SU-DHL-6 (cell line): ENCODE results near the gene TNNT2.

Experiments
- H2AFZ ChIP-seq: fragments of 200-600 bp; sonication (generic); 2 replicates; pipeline ENCODE4 v1.6.1; 2014; ENCODE audit warnings: low read depth, mild to moderate bottlenecking, moderate library complexity, mixed read lengths, antibody characterized with exemption, low read length; ENCODE audit not compliant: severe bottlenecking
- H3F3A ChIP-seq: fragments of 200-600 bp; shearing (Covaris generic); 2 replicates; pipeline ENCODE4 v1.6.0; 2016; ENCODE audit warnings: antibody characterized with exemption, mild to moderate bottlenecking; ENCODE audit not compliant: insufficient read depth
- H3K27ac ChIP-seq: fragments of 200-600 bp; sonication (generic); 2 replicates; pipeline ENCODE4 v1.5.1; 2016; ENCODE audit warnings: low read depth, mild to moderate bottlenecking, low read length, moderate library complexity, mixed read lengths
- H3K27me3 ChIP-seq: fragments of 200-600 bp; sonication (generic), shearing (Covaris generic); 2 replicates; pipeline ENCODE4 v1.6.0; 2014; ENCODE audit warnings: mild to moderate bottlenecking, low read length
- H3K36me3 ChIP-seq: fragments of 200-600 bp; sonication (generic); 2 replicates; pipeline ENCODE4 v1.6.1; 2014; ENCODE audit warnings: mild to moderate bottlenecking, low read length, mixed read lengths
- H3K4me2 ChIP-seq: fragments of 300-600, 200-600 bp; shearing (Covaris generic), sonication (generic); 2 replicates; pipeline ENCODE4 v1.6.0; 2014; ENCODE audit warnings: low read length, low read depth, mild to moderate bottlenecking; ENCODE audit not compliant: poor library complexity, severe bottlenecking
- H3K4me3 ChIP-seq: fragments of 200-600 bp; sonication (generic); 2 replicates; pipeline ENCODE4 v1.5.1; 2014; ENCODE audit warnings: antibody characterized with exemption, low read length, mild to moderate bottlenecking, mixed read lengths; ENCODE audit not compliant: insufficient read depth, poor library complexity, severe bottlenecking
- H3K79me2 ChIP-seq: fragments of 200-600 bp; sonication (generic); 2 replicates; pipeline ENCODE4 v1.6.1; 2014; ENCODE audit warnings: mild to moderate bottlenecking, low read length, moderate library complexity; ENCODE audit not compliant: insufficient read depth
- H3K9ac ChIP-seq: fragments of 200-600 bp; sonication (generic); 2 replicates; pipeline ENCODE4 v1.7.0; 2014; ENCODE audit warnings: mild to moderate bottlenecking, low read length
- H3K9me2 ChIP-seq: fragments of 200-600 bp; sonication (generic); replicated peaks from 2 replicates; pipeline ENCODE4 v1.6.1; 2014; ENCODE audit warnings: low read length; ENCODE audit not compliant: insufficient read depth
- H3K9me3 ChIP-seq: fragments of 200-600 bp; sonication (generic); 2 replicates; pipeline ENCODE4 v1.6.1; 2014; ENCODE audit warnings: low read length, mixed read lengths; ENCODE audit not compliant: insufficient read depth
- H4K20me1 ChIP-seq: fragments of 200-600 bp; sonication (generic); 2 replicates; pipeline ENCODE4 v1.6.1; 2014; ENCODE audit warnings: low read depth, mild to moderate bottlenecking, antibody characterized with exemption, low read length, moderate library complexity, mixed read lengths
- CTCF ChIP-seq: fragments of 200-600 bp; sonication (generic); IDR thresholded peaks from one replicate; pipeline ENCODE4 v1.5.1; 2017; ENCODE audit warnings: antibody characterized with exemption, mild to moderate bottlenecking, low read length, moderate library complexity; ENCODE audit not compliant: insufficient read depth, poor library complexity, severe bottlenecking
- EZH2phosphoT487 ChIP-seq: fragments of 200-600 bp; sonication (generic), shearing (Covaris generic); conservative IDR thresholded peaks from 2 replicates; pipeline ENCODE4 v1.6.1; 2018; ENCODE audit warnings: mild to moderate bottlenecking, antibody characterized with exemption, low read length, moderate library complexity, mixed read lengths

The TNNT2 gene

GRCh38 chr1:201357636-201358348 lies 19.7 kb downstream of the TNNT2 start:
- H3K27ac ChIP-seq = no peak overlapping the region
- H2AFZ ChIP-seq = no peak overlapping the region
- H3K9me3 ChIP-seq = no peaks in the 10 kb centered on the region
- no peaks in the 10 kb centered on the region for H4K20me1 ChIP-seq
- no peaks in the 10 kb centered on the region for H3K27me3 ChIP-seq
- H3K36me3 ChIP-seq = no peaks in the 10 kb centered on the region
- no peak overlapping the region for H3K4me2 ChIP-seq
- H3F3A ChIP-seq = no peaks in the 10 kb centered on the region
- no peak overlapping the region for H3K4me3 ChIP-seq
- no peak for TF ChIP-seq EZH2phosphoT487
- TF ChIP-seq CTCF = no peak
- H3K79me2 ChIP-seq = no peaks in the 10 kb centered on the region
- H3K9me2 ChIP-seq = no peaks in the 10 kb centered on the region
- H3K9ac ChIP-seq = no peak overlapping the region

- TF ChIP-seq EZH2phosphoT487 (no peak), CTCF (no peak)
- H2AFZ ChIP-seq = no peak overlapping the region
- H3K27ac ChIP-seq = no peak overlapping the region
- no peaks in the 10 kb centered on the region for H3F3A ChIP-seq
- H3K4me2 ChIP-seq = no peak overlapping the region
- H3K27me3 ChIP-seq = no peaks in the 10 kb centered on the region
- H3K9me3 ChIP-seq = no peaks in the 10 kb centered on the region
- H3K79me2 ChIP-seq = no peaks in the 10 kb centered on the region
- H3K4me3 ChIP-seq = no peak overlapping the region
- H3K9ac ChIP-seq = no peak overlapping the region
- H4K20me1 ChIP-seq = no peaks in the 10 kb centered on the region
- H3K9me2 ChIP-seq = no peaks in the 10 kb centered on the region
- no peaks in the 10 kb centered on the region for H3K36me3 ChIP-seq
These were observed 20.3 kb downstream of the TNNT2 start for GRCh38 chr1:201357211-201357610.

- TF ChIP-seq EZH2phosphoT487 (no peak), CTCF (no peak)
- no peaks in the 10 kb centered on the region for H4K20me1 ChIP-seq
- no peaks in the 10 kb centered on the region for H3K79me2 ChIP-seq
- no peaks in the 10 kb centered on the region for H3F3A ChIP-seq
- no peaks in the 10 kb centered on the region for H3K9me2 ChIP-seq
- no peak overlapping the region for H3K4me2 ChIP-seq
- H3K4me3 ChIP-seq = no peak overlapping the region
- no peak overlapping the region for H2AFZ ChIP-seq
- H3K27me3 ChIP-seq = no peaks in the 10 kb centered on the region
- H3K9ac ChIP-seq = no peak overlapping the region
- H3K36me3 ChIP-seq = no peaks in the 10 kb centered on the region
- no peaks in the 10 kb centered on the region for H3K9me3 ChIP-seq
- H3K27ac ChIP-seq = no peak overlapping the region
These were observed 20.8 kb downstream of the TNNT2 start for GRCh38 chr1:201356701-201357100.
